ENCODE results near the gene DENND6A.
"Not testable (repeated sequence)": the region's sequence is repeated elsewhere in the genome, so short reads cannot be mapped to it uniquely, and the experiment has no call there.

The DENND6A gene

GRCh38 chr3:57644740-57645139 is 48.1 kb downstream of the DENND6A start:
- Histone ChIP-seq H3K4me1 (ENCODE audit: control insufficient read depth, insufficient read depth, low read length) (no peaks in the 10 kb centered on the region), H3K36me3 (ENCODE audit: control insufficient read depth in 2 of 2, insufficient read depth in 1 of 2, low read length in 2 of 2) (peaks cover 6 to 58% of the 10 kb centered on the region in 2 experiments; a peak in 2 of 3 replicates), H3K27ac (ENCODE audit: extremely low read depth, low read depth, low read length) (no peak overlapping the region), H3K4me3 (ENCODE audit: low read depth, low read length) (no peak overlapping the region), H3K9me3 (ENCODE audit: control insufficient read depth, insufficient read depth, low read depth, low read length) (no peaks in the 10 kb centered on the region)
- TF ChIP-seq ZNF777 (tag by site-specific recombination; IDR thresholded peaks at IDR 0.05; ENCODE audit: borderline replicate concordance) (no peak), ZNF394 (tag by site-specific recombination; IDR thresholded peaks at IDR 0.05; ENCODE audit: borderline replicate concordance) (no peak)
- POLR2A ChIA-PET: no interaction called here
- CTCF ChIA-PET: no interaction called here

GRCh38 chr3:57637391-57637790 is 55.5 kb downstream of the DENND6A start:
- H3K36me3 ChIP-seq (ENCODE audit: control insufficient read depth in 2 of 2, insufficient read depth in 1 of 2, low read length in 2 of 2): peaks cover 30 to 61% of the 10 kb centered on the region in 2 experiments
- ChIA-PET CTCF (interaction anchor here (0.7 kb wide), 1 partner anchor 11 kb away, joined by 7 read pairs; no protein-coding TSS in a partner anchor), POLR2A (no interaction called here)
- no peak for TF ChIP-seq BCL11A (tag by site-specific recombination; IDR thresholded peaks at IDR 0.05; ENCODE audit: low read depth)
- TF ChIP-seq ZSCAN16 (tag by site-specific recombination; IDR thresholded peaks at IDR 0.05): no peak
- no peak for TF ChIP-seq YY1 (tag by site-specific recombination; IDR thresholded peaks at IDR 0.05)
- no peak for TF ChIP-seq ZNF654 (tag by site-specific recombination; IDR thresholded peaks at IDR 0.05; ENCODE audit: low read depth)
- no peak for TF ChIP-seq ZNF362 (tag by site-specific recombination; IDR thresholded peaks at IDR 0.05)
- no peak for TF ChIP-seq KLF10 (tag by site-specific recombination; IDR thresholded peaks at IDR 0.05)
- TF ChIP-seq ZNF266 (tag by site-specific recombination; IDR thresholded peaks at IDR 0.05; ENCODE audit: low read depth): no peak
- no peak for TF ChIP-seq ZFP37 (tag by site-specific recombination; IDR thresholded peaks at IDR 0.05)
- H3K27ac ChIP-seq (ENCODE audit: extremely low read depth, low read depth, low read length): no peak overlapping the region
- H3K4me1 ChIP-seq (ENCODE audit: control insufficient read depth, insufficient read depth, low read length): no peaks in the 10 kb centered on the region
- no peaks in the 10 kb centered on the region for H3K9me3 ChIP-seq (ENCODE audit: control insufficient read depth, insufficient read depth, low read depth, low read length)
- H3K4me3 ChIP-seq (ENCODE audit: low read depth, low read length): no peak overlapping the region

GRCh38 chr3:57634259-57634658 is 58.6 kb downstream of the DENND6A start:
- CTCF ChIA-PET: interaction anchor here (0.6 to 0.7 kb wide), 2 partner anchors 33 to 99 kb away, joined by 4 to 8 read pairs; no protein-coding TSS in a partner anchor
- not testable (repeated sequence) for H3K9me3 ChIP-seq (ENCODE audit: control insufficient read depth, insufficient read depth, low read depth, low read length); H3K4me3 ChIP-seq (ENCODE audit: low read depth, low read length); H3K27ac ChIP-seq (ENCODE audit: extremely low read depth, low read depth, low read length); H3K4me1 ChIP-seq (ENCODE audit: control insufficient read depth, insufficient read depth, low read length)
- H3K36me3 ChIP-seq (ENCODE audit: control insufficient read depth in 2 of 2, insufficient read depth in 1 of 2, low read length in 2 of 2): peaks cover 24 to 64% of the 10 kb centered on the region in 2 experiments
- POLR2A ChIA-PET: interaction anchor here (0.6 kb wide), 1 partner anchor 28 kb away, joined by 3 read pairs; no protein-coding TSS in a partner anchor

GRCh38 chr3:57627976-57628375 is 64.9 kb downstream of the DENND6A start:
- H3K27ac ChIP-seq (ENCODE audit: extremely low read depth, low read depth, low read length): no peak overlapping the region
- H3K9me3 ChIP-seq (ENCODE audit: control insufficient read depth, insufficient read depth, low read depth, low read length): no peaks in the 10 kb centered on the region
- H3K4me1 ChIP-seq (ENCODE audit: control insufficient read depth, insufficient read depth, low read length): no peaks in the 10 kb centered on the region
- no peak overlapping the region for H3K4me3 ChIP-seq (ENCODE audit: low read depth, low read length)
- ChIA-PET POLR2A (no interaction called here), CTCF (no interaction called here)
- TF ChIP-seq ZFP41 (tag by site-specific recombination; IDR thresholded peaks at IDR 0.05; ENCODE audit: borderline replicate concordance) (no peak), OVOL3 (tag by site-specific recombination; IDR thresholded peaks at IDR 0.05) (no peak), ZFHX2 (tag by site-specific recombination; conservative IDR thresholded peaks at IDR 0.05) (no peak), ZNF211 (tag by site-specific recombination; IDR thresholded peaks at IDR 0.05; ENCODE audit: low read depth) (no peak), ZBTB20 (tag by site-specific recombination; IDR thresholded peaks at IDR 0.05) (no peak), ZNF132 (tag by site-specific recombination; IDR thresholded peaks at IDR 0.05; ENCODE audit: borderline replicate concordance) (no peak), MEIS1 (CRISPR knock-in tag; IDR thresholded peaks at IDR 0.05; ENCODE audit: borderline replicate concordance) (no peak), ZNF112 (tag by site-specific recombination; IDR thresholded peaks at IDR 0.05) (no peak), TRIM28 (IDR thresholded peaks at IDR 0.05; ENCODE audit: borderline replicate concordance, low read length) (no peak), ELK4 (IDR thresholded peaks at IDR 0.05; ENCODE audit: borderline replicate concordance, low read depth, low read length) (no peak), GLI4 (tag by site-specific recombination; IDR thresholded peaks at IDR 0.05) (no peak), MYNN (tag by site-specific recombination; IDR thresholded peaks at IDR 0.05; ENCODE audit: borderline replicate concordance) (no peak), ZNF10 (tag by site-specific recombination; IDR thresholded peaks at IDR 0.05) (no peak), ZNF148 (tag by site-specific recombination; IDR thresholded peaks at IDR 0.05; ENCODE audit: borderline replicate concordance) (no peak), ZFP37 (tag by site-specific recombination; IDR thresholded peaks at IDR 0.05) (no peak), ZBTB48 (tag by site-specific recombination; IDR thresholded peaks at IDR 0.05) (no peak)
- H3K36me3 ChIP-seq (ENCODE audit: control insufficient read depth in 2 of 2, insufficient read depth in 1 of 2, low read length in 2 of 2): peaks cover 15 to 75% of the 10 kb centered on the region in 2 experiments
